Activated CD8-positive, alpha-beta memory T cell treated with anti-CD3 and anti-CD28 coated beads, Interleukin-2, amount 50 U/mL, for 48 hours (primary cell): ENCODE data around the gene SLC48A1.
"Not testable (repeated sequence)": the region's sequence is repeated elsewhere in the genome, so short reads cannot be mapped to it uniquely, and the experiment has no call there.

Experiments
- DNase-seq: peaks from one replicate; pipeline ENCODE4 v3.0.0-alpha.2; 2020

The SLC48A1 gene

GRCh38 chr12:47813511-47814196 is 40.6 kb downstream of the SLC48A1 start:
- peak; percentile 68 for DNase-seq

GRCh38 chr12:47814539-47815170 is 41.6 kb downstream of the SLC48A1 start:
- DNase-seq: no peak

- DNase-seq: not testable (repeated sequence)
Measured at GRCh38 chr12:47815447-47815846, 42.4 kb downstream of the SLC48A1 start.

GRCh38 chr12:47816403-47817271 is 43.6 kb downstream of the SLC48A1 start:
- no peak for DNase-seq

- DNase-seq: no peak
Measured at GRCh38 chr12:47817272-47818006, 44.4 kb downstream of the SLC48A1 start.

GRCh38 chr12:47818007-47818376 is 45.0 kb downstream of the SLC48A1 start:
- no peak for DNase-seq

GRCh38 chr12:47818467-47819137 is 45.6 kb downstream of the SLC48A1 start:
- peak; percentile 78 for DNase-seq

- peak; percentile 83 for DNase-seq
Measured at GRCh38 chr12:47819138-47819895, 46.3 kb downstream of the SLC48A1 start.

- DNase-seq: peak; percentile 82
Measured at GRCh38 chr12:47819896-47820630, 47.0 kb downstream of the SLC48A1 start, which contains the start of gene HDAC7. HDAC7 (minus strand) TSS chr12:47819903; CDS start chr12:47819785, 118 bp downstream.

GRCh38 chr12:47820631-47821345 is 47.8 kb downstream of the SLC48A1 start:
- no peak for DNase-seq

- no peak for DNase-seq
Measured at GRCh38 chr12:47821346-47821706, 48.3 kb downstream of the SLC48A1 start.

- no peak for DNase-seq
Measured at GRCh38 chr12:47822401-47822800, 49.4 kb downstream of the SLC48A1 start.

- no peak for DNase-seq
Measured at GRCh38 chr12:47822863-47823262, 49.8 kb downstream of the SLC48A1 start.

- no peak for DNase-seq
Measured at GRCh38 chr12:47823422-47824086, 50.5 kb downstream of the SLC48A1 start.

- DNase-seq: no peak
Measured at GRCh38 chr12:47824198-47824597, 51.2 kb downstream of the SLC48A1 start.

- no peak for DNase-seq
Measured at GRCh38 chr12:47824635-47825034, 51.6 kb downstream of the SLC48A1 start.

- no peak for DNase-seq
Measured at GRCh38 chr12:47825173-47825639, 52.2 kb downstream of the SLC48A1 start.

- DNase-seq: no peak
Measured at GRCh38 chr12:47828008-47828975, 55.3 kb downstream of the SLC48A1 start.
